ENCODE measurements around the gene IER5.

Gene IER5

DNA sequence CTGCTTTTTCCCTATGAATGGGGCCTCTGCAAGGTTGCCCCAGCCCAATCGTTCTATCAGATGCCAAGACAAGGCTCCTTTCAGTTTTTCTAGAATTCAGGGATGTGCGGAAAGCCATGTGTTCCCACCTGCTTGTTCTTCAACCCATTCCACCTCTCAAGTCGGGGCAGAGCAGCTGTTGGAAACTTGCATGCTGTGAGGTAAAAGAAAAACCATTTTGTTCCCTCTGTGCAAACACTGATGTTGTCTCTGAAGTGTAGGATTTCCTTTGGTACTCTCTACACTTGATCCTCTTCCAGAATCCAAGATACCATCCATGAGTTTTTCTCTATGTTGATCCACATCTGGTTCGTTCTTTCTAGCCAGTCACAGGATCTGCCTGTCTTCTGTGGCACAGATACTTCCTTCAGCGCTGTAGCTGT is 7.3 kb downstream of the IER5 start:
- no peak overlapping the region for H3K4me3 ChIP-seq (ENCODE audit: low read depth, low read length)

DNA sequence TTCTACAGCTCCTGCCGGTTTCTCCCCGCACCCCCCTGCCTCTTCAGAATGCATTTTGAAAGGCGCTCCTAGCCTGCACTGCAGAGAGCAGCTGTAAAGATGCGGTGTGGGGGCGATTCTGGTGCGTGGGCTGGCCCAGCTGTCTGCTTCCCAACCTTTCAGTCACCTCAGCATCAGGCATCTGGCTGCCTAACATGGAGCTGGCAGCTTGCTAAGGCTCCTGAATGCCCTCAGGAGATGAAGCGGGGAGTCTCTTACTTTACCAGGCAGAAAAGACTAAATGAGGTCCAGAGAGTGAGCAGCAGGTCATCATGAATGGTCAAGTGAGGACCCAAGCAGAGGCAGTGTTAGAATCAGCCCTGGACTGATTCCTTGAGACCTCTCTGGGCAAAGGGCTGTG is 8.7 kb downstream of the IER5 start:
- H3K4me3 ChIP-seq (ENCODE audit: low read depth, low read length): no peak overlapping the region

DNA sequence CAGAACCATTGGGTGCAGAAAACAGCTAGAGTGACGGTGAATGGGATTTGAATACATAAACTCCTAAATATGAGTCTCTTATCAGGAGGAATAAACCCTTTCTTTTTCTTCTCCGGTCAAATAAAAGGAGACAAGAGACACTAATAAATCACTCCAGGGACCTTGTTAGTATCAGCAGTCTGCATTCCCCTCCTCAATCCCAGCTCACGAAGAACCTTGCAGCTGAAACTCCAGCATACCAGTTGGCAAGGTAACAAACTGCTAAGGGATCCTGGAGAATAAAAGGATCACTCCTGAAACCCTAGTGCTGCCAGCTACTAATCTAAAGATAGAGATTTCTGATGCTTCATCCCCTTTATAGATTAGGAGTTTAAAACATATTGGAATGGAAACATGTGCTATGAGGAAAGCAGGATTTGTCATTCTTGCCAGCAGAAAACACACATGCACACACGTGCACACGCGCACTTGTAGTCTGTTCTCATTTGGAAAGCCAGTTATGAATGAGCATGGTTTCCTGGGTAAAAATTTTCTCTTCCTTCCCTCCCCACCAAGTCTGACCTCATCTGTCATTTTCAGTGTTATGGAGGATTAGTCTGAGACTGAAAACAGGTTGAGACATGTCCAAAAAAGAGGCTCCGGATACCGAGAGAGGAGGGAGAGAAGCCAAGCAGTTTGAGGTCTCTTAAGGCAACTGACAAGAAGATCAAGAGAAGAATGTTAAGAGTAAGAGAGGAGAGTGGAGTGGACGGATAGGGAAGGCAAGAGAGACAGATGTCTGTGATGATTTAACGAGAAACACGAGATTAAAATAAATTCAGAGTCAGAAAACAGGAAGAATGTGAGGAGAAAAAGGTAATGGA is 10.9 kb downstream of the IER5 start:
- H3K4me3 ChIP-seq (ENCODE audit: low read depth, low read length): no peak overlapping the region

DNA sequence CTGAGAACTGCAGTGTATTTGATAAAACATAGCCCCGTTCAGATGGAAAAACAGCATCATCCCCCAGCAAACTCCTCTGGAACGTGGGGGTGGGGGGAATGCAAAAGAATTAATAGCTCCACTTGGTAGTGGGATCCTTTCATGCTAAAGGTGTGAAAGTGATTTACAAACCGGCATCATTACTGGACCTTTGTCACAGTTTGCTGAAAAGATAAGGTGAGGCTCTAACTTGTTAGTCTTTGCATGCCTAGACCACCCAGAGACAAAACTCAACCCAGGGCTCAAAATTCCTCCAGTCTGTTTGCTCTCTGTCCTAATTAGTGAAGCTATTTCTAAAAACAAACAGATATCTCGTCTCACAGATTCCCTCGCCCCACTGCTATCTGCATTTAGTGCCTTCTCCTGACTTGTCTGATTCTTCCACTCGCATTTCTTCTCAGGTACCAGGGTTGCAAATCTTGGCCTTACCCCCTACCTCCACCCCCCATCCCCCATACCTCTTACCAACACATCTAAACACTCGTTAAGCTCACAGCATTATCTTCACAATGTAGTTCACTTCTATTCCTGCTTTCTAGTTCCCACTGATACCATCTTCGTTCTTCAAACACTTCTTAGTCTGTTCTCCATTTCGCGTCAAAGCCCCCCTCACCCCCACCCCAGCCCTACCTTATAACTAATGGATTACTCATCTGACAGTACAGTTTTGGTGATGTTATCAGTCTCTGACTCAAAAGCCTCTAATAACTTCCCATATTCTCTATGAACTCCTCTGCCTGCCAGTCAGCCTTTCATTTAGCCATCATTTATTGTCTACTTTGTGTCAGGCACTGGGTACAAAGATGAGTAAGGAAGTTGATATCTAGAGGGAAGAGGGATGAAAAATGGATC is 11.8 kb downstream of the IER5 start:
- no peak overlapping the region for H3K4me3 ChIP-seq (ENCODE audit: low read depth, low read length)

DNA sequence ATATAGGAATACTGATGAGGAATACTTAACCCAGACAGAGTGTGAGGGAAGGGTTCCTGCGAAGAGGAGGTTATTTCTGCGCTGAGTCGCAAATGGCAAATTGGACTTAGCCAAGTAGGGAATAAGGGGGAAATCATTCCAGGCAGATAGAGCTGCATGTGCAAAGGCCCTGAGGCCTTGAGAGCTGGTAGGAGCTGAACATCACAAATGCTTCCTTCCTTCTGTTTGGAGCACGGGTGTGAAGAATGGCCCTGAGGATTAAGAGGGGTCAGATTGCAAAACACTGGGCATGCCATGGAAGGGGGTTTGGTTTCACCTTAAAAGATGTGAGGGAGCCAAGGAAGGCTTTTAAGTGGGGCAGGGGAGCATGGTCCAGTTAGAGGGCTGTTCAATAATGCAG is 12.4 kb downstream of the IER5 start:
- H3K4me3 ChIP-seq (ENCODE audit: low read depth, low read length): no peak overlapping the region

DNA sequence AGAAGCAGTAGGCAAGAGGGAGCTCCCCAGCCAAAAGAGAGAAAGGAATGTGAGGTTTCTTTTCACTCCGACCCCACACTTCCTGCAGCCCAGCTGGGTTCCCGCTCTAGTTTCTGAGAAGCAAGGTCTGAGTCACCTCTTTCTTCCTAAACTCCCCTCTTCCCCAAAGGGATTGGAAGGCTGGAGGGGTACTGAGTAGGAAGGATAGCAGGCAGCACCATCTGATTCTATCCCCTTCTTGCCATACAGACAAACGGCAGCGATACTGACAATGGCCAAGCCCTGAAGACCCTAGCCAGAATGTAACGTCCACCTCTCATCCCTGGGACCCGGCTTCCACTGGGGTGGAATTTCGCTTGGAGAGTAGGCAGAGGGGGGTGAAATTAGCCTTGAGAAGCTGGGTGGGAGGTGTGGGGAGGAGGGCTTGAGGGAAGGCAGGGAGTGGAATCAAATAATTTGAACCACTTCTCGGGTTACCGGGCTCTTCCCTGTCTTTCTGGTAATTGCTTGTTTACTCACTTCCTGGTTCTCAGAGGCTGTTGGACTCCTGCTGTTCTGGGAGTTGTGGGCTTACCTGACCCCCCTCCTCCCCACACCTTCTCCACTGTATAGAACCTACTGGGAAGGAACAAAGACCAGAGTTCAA is 13.2 kb downstream of the IER5 start:
- peak overlapping the region; percentile 22 for H3K4me3 ChIP-seq (ENCODE audit: low read depth, low read length)

DNA sequence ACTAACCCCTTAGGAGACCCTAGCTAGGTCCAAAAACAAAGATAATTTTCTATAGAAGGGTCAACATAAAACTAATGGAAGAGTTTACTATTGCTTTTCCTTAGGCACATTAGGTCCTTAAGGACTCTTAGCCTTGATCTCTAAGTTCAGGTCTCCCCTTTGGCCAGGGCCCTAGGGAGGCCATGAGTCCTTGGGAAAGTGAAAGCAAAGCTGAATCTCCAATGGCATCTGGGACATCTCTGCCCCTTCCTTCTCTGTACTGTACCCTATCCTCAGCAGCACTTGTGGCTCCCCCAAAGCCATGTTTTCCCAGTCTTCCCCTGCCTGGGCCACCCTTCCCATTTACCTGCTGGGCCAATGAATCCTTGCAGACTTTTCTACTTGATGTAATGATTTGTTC is 14.3 kb downstream of the IER5 start:
- H3K4me3 ChIP-seq (ENCODE audit: low read depth, low read length): no peak overlapping the region

DNA sequence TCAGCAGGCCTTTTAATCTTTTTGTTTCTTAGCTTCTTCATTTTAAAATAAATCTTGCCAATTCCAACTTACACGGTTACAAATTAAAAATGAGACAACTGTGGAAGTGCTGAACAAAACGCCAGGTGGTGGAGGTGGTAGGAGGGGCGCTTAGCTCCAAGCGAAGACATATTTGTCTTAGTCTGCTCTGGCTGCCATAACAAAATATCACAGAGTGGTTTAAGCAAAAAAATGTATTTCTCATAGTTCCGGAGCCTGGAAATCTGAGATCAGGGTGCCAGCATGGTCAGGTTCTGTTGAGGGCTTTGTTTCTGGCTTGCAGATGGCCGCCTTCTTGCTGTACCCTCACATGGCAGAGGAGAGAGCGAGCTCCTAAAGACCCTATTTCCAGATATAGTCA is 14.9 kb downstream of the IER5 start:
- no peak overlapping the region for H3K4me3 ChIP-seq (ENCODE audit: low read depth, low read length)

DNA sequence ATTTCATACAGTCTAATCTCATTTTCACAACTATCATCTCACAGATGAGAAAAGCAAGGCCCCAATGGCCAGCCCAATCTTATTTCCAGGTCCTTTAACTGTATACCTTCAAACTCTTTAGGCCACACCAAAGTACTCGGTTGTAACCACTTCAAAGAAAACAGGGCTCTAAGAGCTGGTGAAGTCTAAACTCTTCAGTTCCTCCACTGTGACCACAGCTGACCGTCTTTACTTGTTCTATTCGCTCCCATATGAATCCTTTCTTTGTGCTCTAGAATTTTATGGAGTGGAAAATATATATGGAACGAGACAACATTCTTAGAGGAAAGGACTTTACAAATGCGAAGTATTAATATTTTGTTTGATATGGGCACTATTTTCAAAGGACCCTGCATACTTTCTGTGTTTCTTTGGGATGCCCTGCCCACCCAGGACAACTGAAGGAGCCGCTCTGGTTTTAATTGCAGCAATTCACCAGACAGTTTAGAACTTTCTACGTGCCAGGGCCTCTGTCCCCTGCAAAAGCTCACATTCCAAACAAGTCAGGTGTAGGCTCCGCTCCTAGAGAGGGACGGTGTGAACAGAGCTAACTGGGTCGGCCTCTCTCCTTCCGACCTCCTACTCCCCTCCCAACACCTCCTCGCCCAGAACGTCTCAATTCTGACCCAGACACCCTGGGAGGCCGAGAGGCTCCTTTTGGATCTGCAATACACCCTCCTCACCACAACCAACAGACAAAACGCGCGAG is 15.7 kb downstream of the IER5 start:
- H3K4me3 ChIP-seq (ENCODE audit: low read depth, low read length): peak overlapping the region; percentile 50

DNA sequence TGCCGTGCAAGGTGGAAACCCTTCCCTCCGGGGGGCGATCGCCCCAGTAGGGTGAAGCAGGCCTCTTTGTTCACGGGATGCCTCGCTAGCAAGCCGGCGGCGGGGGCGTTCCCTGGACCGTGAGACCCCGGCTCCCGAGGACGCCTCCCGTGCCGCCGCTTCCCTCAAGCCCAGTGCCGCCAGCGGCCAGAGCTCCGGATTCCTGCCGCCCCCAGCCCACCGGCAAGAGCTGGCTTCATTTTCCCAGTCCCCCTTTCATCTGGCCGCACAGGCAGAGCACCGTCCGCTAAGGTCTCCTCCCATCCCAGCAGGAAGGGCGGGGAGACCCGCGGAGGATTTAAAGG is 16.3 kb downstream of the IER5 start:
- H3K4me3 ChIP-seq (ENCODE audit: low read depth, low read length): peak overlapping the region; percentile 50

DNA sequence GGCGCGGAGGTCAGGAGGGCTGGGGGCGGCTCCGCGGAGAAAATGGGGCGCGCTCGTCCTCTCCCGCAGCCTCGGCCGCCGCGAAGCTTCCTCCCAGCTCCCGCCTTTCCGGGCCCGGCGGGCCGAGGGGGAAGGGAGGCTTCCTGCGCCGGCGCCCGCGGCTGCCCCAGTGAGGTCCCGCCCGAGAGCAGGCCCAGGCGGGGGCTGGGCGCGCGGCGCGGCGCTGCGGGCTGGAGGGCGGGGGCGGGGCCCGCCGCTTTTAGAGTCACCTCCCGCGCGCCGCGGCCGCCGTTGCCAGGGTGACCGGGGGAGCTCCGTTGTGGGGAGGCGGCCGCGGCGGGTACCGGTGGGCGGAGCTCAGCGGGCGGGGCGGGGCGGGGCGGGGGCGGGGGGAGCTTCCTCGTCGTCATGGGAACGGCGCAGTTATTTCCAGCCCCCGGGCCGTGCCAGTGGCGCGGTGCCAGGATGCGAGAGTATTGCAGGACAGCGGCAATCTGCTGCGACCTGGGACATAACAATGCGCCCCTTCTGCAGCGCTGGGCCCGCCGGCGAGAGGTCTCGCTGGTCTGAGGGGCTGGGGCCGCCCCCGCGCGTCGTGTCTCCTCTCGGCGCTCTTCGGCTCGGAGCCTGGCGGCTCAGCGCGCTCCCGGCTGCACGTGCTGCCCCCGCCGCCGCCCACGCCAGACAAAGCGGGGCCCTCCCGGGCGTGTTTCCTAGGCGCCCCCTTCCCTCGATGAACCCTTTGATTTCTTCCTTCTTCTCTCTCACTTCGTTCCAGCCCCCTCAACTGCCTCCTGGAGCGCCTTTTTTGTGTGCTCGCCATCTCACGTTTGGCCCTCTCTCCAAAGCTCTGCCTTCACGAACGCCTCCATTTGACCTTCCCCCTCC is 16.9 kb downstream of the IER5 start:
- peak overlapping the region; percentile 50 for H3K4me3 ChIP-seq (ENCODE audit: low read depth, low read length)

DNA sequence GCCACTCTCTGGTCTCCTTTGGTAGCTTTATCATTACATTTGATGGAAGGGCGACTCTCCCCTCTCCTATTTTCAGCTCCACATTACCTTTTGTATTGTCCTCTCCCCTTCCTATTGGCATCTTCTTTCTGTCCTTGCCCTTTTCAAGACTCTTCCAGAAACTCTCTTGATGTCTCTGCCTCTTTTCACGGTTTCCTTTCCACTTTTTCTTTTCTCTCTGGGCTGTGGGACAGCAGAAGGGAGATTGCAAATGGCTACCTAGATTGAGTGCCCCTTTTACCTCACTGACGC is 17.5 kb downstream of the IER5 start:
- peak overlapping the region; percentile 31 for H3K4me3 ChIP-seq (ENCODE audit: low read depth, low read length)

DNA sequence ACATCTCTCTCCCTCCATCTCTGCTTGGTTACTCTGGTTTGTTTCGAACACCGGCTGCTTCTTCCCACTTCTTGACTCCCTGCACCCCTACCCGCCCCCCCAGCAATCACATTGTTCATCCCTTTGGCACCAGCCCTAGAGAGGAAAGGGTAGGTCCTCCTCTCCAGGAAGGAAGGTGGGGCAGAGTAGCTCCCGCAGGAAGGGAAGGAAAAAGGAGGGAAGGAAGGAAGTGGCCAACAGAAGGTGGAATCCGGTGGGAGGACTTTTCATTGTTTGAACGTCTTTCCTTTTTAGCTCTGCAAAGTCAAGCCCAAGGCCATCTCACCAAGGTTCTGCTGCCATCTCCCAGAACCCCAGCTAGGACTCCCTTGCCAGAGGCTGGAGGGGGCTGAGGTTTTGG is 18.0 kb downstream of the IER5 start:
- H3K4me3 ChIP-seq (ENCODE audit: low read depth, low read length): no peak overlapping the region

DNA sequence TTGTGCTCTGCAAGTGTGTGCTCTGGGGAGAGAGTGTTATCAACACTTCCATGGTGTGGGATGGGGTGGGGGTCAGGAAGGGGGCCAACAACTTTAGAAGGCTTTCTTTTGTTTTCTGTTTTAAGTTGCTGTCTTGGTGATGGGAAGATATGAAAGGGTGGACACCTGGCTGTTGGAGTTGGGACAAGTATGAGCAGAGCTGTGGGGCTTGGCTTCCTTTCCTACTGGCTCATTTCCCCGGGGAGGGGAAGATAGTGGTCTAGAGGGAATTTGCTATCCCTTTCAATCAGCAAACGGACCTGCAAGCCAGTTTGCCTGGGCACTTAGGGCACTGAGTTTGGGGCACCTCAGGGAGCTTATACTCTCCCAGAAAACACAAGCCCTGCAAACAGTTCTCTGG is 19.2 kb downstream of the IER5 start:
- no peak overlapping the region for H3K4me3 ChIP-seq (ENCODE audit: low read depth, low read length)

DNA sequence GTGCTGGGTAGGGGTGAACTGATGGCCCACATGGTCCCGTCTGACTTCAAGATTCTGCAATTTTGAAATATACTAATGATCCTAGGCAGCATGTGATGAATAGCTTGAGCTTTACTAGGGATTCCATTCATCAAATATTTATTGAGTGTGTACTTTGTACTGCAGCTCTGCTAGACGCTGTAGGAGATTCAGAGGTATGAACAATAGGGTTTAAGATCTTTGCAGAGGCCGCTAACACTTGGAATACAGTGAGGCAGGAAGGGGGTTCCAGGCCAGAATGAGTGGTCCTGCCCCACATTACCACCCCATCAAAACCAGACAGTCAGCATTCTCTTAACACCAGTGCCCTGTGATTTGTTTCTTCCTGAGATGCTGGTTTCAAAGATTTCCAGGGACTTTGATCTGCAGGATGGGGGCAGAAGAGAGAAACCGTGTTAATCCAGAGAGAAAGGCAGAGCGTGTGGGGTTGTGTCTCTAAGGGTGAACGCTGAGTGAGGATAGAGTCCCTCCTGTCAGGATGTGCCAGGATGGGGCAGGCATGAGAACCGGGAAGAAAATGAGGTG is 19.9 kb downstream of the IER5 start:
- no peak overlapping the region for H3K4me3 ChIP-seq (ENCODE audit: low read depth, low read length)

DNA sequence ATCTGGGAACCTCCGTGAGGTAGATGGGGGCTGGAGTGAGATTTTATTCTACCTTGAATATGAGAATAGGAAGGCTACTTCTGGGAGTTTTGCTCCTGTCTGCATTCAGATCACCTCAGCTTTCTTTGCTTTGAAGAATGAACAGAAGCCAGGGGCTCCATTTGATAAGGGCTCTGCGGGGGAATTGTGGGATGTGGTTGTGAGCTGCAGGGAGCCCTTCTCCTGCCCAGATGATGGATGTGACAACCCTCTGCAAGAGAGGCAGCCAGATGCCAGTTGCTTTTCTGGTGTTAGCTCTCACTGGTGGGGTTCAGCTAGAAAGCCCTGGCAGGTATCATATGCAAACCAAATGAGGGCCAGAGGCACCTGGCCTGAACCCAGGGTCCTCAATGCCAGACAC is 21.5 kb downstream of the IER5 start:
- no peak overlapping the region for H3K4me3 ChIP-seq (ENCODE audit: low read depth, low read length)

DNA sequence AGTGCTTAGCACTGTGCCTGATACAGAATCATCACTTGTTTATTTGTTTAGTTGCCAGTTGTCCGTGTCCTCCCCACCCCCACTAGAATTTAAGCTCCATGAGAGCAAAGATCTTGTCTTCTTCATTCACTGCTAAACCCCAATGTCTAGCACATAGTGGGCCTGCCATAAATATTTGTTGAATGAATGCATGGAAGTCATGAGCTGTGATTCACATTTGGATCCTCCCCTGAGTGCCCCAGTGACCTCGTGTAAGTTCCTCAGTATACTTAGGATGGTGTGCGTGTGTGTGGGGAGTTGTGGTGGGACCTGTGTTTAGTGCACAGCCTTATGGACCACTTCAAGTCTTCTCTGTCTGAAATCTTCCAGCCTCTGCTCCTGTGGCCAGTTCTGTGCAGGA is 23.1 kb downstream of the IER5 start:
- H3K4me3 ChIP-seq (ENCODE audit: low read depth, low read length): no peak overlapping the region

DNA sequence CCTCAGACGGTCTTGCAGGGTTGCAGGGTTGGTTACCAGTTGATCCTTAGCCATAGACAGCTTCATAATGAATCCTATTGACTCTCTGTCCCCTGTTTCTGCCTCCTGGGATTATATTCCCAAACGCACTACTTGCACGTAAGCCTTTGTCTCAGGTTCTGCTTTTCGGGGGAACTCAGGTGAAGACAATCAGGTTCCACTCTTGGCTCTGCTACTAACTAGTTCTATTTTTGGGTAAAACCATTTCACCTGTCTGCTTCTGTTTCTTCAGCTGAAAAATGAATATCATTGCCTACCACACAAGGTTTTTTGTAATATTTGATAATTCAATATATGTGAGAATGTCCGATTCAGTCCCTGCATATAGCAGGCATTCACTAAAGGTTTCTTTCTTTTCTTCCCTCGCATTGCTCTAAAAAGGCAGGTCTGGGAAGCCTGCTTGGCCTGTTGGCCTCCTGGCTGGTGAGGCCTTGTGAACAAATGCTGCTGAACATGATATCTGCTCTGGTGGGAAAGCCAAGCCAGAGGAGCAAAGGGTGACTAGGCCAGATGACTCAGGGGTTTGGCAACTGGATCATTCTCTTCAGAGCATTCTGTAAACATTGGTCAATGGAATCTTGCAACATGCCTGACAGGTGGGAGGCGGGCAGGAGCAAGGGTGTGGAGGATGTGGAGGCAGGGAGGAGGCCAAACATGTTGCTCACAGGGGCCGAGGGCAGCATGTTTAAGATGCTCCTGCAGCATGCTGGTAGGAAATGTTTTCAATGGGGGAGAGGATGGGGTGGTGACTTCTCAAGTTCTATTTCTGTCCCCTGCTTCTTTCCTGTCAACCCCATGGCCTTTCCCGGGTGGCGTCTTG is 23.8 kb downstream of the IER5 start:
- no peak overlapping the region for H3K4me3 ChIP-seq (ENCODE audit: low read depth, low read length)

DNA sequence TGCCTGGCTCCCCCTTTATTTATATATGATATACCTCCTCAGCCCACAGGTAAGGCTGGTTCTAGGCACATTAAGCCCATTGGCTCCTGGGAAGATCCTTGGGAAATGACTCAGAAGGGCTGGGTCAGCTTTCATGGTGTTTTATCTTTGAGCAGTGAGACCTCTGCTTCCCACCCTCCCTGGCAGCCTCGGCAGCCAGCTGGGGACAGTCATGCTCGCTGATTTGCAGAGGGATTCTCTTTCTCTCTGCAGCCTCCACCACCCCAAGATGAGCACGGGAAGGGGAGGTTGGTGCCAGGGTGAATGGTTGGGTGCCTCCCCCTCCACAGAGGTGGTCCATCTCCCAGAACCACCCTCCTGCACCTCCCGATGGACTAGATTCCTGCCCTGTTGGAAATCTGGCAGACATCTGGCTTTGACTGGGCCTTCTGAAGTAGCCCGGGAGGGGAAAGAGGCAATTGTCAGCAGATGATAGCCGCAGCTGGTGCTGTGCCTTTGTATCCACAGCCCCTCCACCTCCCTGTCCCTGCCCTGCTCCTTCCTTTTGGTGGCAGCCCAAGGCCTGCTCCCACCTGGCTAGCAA is 24.6 kb downstream of the IER5 start:
- no peak overlapping the region for H3K4me3 ChIP-seq (ENCODE audit: low read depth, low read length)

Measured in iPS-11a (cell line).